A172 (cell line): ENCODE data around the gene GMPR2. TPM values are rescaled to one million over a fixed set of nuclear protein-coding genes. Genes with fewer than 3 reads are reported as not detected.

Source experiments
- DNase-seq: peaks from one replicate; pipeline ENCODE4 v3.0.0-alpha.2; 2015; ENCODE audit warnings: low spot score
- total RNA-seq: library from RNA; depleted of rRNA; stranded (reverse); fragments of >200 nt; shearing (Covaris generic); gene quantifications from 2 replicates; pipeline ENCODE4 v1.2.3, GENCODE V29; 2014

Gene GMPR2
- total RNA-seq, 1 experiment from 2014 or later, result 52.7 TPM

DNA sequence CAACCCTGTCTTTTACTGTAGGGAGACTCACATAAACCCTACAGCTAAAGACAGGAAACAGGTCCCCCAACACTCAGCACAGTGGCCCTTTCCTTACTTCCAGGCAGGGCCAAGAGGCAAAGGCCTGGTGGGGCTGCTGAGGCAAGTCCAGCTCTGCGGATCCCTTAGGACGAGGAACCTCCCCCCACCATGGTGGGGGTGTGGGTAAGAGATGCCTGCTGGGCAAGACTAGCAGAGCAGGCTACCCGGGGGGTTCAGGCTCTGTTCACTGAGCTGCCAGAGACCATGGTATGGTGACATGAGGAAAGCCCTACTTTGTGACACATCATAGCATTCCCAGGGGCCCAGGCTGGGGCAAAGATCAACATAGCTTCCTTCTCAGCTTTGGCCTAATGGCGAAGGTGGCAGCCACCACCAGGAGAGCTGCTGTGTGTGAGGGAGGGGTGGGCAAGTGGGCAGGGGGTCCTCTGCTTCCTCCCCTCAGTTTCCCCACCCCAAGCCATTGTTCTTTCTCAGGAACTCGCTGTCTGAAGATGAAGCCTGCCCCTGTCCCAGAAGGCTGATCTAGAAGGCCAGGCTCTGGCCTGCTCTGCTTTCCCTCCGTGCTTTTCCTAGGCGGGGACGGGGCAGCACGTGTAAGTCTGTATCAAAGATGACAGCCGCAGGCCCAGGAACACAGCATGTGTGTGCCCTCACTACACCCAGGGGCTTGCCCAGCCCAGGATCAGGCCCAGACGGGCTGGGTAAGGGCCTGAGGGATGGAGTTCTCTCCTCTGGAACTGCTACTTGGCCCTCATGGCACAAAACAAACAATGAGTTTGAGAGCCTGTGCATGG is 19.8 kb downstream of the GMPR2 start:
- DNase-seq, result no peak

DNA sequence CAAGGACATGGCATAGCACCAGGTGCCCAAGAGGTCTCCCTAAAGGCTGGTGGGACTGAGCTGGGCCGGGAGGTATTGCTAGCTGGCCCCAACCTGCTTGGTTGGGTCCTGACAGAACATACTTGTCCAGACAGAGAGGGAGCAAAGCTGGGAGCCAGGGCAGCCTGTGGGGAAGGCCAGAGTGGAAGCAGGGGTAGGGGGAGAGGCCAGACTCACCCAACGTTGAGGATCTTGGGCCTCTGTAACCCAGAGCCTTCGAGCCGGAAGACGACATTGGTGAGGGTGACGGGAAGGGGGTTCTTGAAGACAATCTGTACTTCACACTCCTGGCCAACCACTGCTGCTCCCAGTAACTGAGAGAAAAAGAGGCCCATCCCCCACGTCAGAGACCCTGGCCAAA is 21.2 kb downstream of the GMPR2 start:
- DNase-seq, result no peak

DNA sequence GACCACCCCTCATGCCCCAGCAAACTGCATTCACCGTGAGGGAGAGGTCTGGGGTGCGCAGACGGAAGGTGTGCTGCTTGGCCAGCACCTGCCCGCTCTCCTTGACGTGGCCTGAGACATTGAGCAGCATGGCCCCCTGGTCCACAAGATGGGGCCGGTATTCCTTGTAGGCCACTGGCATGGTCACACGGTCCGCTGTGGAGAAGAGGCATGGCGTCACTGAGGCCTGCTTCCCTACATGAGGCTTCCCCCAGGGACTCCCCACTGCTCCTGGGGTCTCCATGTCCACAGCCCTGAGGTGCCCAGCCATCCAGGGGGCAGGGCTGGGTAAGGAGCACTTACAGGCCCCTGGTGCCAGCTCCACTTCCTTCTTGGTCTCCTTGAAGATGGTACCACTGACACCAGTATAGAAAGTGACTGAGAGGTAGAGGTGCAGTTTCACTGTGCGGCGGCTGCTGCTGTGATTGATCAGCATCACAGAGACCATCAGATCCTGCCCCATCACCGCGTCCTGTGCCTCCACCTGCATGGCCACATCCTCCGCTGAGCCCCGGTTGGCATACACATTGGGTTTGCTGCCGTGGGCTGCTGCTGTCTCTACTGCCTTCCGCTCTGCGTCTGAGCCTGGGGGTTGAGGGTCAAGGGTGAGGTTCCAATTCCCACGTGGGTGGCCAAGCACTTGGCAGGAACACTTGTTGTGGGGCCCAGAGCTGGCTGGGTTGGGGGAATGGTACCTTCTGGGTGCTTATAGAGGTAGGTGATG is 22.1 kb downstream of the GMPR2 start:
- DNase-seq, result no peak

DNA sequence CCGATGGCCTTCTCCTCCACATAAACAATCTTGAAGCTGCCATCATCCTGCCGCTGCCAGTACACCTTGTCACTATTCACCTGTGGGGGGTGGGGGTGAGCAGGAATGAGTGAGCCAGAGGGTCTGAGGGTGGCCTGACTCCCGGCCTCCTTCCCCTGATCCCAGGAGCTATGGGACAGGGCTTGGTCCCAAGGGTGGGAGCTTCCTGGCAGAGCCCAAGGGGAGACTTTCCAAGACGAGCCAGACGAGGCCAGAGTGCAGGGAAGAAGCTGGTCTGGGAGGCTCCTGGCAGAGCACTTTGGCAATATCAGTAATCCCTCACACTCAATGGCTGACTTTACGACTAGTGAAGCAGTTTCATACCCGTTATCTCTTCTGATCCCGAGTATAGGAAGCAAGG is 22.7 kb downstream of the GMPR2 start:
- no peak for DNase-seq

DNA sequence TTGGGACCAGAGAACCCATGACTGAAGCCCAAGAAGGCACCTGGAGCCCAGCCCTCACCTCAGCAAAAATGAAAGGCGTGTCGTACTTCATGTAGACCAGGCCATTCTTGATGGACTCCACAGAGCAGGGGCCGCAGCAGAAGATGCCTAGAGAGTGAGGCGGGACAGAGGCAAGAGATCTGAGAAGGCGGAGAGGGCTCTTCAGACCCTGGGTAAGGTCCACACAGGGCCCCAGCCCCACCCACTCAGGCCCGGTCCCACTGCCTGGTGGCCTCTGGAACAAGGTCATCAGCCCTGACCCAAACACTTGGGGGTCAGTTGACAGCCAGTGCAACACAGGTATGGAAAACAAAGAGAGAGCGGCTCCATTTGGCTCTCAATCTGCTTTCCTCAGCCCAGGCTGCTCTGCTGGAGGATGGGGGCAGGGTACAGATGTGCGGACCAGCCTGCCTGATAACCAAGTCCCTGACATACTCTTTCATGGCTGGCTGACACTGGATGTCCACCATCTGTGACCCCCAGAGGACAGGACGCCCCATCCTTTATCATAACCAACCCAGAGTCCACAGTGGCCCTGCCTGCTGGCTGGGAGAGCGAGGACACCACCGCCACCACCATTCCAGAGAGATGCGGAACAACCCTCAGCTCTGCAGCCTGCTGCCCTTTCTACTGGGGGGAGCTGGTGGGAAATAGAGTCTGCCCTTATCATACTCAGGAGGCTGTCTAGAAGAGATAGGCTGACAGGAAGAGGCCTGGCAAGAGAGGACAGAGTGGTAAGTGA is 23.4 kb downstream of the GMPR2 start:
- DNase-seq, result no peak

DNA sequence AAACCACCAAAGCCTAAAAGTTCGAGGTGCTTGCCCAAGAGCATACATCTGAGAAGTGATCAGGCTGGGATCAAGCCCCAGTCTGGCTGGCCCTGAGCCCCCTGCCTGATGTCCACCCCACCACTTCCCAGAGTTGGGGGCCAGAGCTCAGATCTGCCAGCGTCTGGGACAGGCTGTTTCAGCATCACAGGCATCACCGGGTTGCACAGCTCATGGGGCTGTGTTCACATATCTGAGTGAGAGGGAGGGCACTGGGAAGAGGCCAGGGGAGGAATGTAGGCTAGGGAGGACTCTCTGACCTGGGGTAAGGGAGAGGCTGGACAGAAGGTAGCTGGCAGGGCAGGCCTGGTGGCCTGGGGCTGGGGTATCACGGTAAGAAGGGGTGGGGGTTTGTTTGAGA is 24.2 kb downstream of the GMPR2 start:
- DNase-seq, result no peak

DNA sequence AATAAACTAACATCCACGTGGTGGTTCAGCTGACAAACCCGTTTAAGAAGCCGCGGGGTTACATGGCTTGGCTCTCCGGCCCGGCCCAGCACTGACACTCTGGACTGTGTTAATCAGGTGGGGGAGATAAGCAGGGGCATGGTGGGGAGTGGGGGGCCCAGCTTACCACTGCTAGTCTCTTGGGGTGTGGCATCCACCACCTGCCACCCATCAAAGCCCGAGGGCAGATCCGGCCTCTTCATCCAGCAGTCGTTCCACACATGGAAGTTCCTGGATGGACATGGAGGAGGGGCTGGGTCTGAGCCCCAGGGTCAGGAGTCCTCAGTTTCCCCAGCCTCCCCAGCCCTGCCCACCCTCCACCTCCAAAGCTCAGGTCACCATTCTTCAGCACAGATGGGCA is 25.4 kb downstream of the GMPR2 start:
- DNase-seq, result no peak

DNA sequence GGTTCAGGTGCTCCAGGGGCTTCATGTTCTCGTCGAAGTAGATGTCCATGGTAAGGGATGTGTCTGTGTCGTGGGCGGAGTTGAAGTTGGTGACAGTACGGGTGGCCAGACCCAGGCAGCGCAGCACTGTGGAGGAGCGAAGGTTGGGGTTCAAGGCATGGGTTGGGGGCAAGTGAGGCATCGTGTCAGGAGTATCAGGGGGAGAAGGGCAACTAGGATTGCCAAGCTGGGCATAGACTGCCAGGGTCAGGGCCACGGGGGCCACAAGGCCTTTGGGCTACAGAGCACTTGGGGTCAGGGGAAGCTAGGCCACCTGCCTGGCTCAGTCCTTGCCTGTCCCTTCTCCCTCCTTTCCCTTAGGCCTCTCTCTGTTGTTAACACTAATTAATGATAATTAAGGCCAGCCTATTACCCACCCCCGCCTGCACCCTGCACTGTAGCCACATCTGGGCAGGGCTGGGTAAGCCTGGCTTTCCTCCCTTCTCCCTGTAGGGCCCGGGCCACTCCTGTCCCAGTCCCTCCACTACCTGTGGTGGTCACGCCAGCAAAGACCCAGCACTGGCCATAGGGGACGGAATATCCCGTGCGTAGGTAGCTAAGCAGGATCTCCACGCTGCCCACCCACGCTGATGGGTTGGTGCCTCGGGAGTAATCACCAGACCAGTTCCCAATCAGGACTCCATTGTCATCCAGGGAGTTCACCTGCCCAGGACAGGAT is 26.0 kb downstream of the GMPR2 start:
- DNase-seq, result no peak

DNA sequence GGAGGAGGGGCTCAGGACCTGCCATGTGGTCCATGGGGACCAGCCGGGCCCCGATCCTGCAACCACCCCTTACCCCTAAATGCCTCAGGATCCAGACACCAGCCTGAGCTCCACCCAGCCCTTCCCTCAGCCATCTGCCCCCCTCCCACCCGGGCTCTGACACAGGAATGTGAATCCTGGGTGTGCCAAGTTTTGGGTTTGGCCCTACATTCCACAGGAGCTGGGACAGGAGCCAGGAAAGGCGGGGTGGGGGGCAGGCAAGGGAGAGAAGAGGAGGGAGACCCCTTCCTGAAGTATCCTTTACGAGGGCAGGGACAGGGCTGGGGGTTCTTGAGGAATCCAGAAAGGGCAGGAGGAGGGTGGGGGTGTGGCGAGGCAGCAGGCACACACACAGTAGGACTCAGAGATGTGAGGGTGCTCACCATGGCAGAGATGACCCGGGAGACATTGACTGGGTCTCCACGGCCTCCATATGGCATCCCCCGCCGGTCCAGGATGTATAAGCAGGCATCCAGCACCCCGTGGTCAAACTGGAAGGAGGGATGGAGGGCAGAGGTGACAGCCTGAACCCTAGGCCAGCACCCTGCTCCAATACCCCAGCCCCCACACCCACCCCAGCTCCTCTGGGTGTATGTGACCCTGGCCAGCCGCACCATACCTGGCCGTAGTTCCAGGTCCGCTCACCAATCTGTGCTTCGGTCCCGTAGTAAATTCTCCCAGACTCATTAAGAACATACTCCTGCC is 26.7 kb downstream of the GMPR2 start:
- peak; percentile 7 for DNase-seq

DNA sequence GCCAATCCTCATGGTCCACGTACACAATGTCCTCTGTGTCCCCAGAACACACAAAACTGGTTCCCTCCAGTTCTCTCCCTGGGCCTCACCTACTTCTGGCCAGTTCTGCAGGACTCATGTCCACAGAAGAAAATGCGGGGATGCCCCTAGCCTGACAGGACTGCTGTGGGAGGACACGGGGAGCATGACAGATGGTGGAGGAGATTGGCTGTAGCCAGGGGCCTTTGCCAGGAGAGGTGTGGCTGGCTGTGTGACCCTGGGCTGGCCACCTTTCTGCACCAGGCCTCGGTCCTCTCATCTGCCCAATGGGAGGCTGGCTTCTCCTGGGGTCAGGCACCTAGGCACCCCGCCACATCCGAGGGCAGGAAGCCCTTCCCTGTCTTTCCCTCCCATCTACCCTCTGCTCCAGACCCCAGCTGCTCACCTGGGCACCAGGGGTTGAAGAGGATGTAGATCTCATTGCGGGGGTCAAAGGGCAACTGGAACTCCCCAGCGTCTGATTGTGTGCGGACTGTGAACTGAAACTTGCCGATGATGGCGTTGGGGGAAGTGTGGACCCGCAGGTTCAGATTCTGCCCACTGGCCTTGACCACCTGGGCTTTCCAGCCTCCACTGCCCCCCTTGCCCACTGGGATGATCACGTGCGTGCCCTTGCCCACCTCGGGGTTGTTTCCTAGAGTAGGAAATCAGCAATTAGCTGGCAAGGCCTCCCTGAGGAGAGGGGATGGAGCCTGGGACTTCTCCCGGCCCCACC is 27.5 kb downstream of the GMPR2 start:
- no peak for DNase-seq

DNA sequence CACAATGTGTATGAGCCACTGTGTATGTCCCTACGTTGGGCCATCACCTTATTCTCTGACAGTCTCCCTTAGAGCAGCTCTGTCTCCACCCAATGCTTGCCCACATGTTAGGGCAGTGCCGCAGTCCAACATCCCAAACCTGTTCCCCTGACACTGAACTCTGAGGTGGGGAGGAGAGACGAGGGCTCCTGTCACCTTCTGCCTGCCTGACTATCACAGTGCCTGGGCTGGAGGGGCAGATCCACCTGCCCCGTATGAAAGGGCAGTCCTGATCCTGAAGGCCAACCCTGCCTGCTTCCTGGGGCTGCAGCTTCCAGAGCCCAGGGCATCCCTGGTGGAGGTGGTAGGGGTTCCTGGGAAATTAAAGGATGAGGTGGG is 28.0 kb downstream of the GMPR2 start:
- no peak for DNase-seq

DNA sequence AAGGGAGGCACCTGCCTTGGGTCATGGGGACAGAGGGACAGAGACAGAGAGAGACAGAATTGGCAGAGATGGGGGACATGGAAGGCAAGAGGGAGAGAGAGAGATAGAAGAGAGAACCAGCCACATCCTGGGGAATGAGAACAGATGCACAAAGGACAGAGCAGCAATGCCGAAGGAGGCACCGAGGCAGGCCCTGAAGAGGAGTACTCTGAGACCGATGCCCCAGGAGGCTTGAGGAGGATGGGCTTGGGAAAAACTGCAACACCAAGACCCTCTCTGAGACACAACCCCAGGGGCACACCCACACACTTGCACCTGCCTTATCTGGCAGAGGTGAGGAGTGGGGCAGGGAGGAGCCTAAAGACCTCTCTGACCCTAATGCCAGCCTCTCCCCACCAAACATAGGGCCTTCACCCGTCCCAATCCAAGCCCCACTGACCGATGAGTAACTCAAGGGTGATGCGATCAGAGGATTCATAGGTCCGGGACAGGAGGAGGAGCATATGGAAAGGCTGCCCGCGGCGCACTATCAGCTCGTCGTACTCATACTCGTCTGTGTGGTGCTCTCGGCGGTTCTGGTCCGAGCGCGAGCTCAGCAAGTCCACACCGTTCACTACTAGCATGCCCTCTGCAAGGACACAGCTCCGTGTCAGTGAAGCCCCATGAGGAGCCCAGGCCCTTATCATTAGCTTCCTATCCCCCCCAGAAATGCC is 28.7 kb downstream of the GMPR2 start:
- DNase-seq, result no peak

DNA sequence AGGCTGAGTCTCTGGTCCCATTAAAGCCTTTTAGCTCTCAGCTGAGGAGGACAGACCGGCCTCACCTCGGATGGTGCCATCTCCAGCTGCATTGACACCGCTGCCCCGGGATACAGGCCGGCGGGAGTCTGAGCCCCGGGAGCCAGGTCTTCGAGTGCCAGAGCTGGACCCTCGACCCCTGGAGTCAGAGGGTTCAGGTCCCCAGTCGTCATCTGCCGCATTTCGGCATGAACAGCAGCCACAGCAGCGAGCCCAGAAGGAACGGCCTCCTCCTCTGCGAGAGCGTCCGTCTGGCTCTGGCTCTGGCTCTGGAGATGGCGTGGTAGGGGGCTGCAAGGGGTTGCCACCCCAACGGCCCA is 29.2 kb downstream of the GMPR2 start:
- DNase-seq, result no peak

DNA sequence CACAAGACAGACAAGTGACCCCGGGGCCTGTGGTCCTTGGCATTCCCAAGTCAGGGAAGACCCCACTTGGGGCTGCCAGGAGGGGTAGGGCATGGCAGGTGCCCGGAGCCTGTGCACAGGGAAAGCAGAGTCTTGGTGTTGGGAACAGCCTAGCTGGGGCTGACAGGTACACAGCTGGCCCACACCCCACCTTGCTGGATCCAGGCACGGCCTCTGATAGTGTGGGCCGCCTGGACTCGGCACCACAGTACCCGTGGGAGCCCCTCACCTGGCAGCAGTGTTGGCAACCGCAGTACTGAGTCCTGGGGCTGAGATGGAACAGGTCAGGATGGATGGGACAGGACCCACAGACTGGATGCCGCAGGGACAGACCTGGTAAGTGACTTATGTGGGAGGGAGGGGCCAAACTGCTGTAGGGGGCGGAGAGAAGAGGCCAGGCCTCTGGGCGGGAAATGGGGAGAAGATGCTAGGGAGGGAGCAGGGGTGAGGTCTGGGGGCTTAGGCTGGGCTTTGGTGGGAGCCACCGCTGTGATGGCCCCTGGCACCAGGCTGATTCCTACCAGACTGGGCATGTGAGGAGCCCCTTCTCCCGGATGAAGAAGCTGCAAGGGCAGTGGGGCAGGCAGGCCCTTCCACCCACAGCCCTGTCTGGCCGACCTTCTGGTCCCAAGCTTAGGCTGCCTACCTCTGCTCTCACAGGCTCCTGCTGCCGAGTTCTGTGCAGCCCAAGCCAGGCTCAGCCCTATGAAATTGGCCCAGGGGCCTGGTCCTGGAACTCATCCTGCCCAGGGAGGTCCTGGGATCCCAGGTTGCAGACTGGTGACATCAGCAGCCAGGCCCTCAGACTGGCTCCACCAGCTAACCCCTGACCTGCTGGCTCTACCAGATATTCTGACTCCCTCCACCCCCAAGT is 30.3 kb downstream of the GMPR2 start, which contains the start of gene TGM1:
TGM1 (minus strand) TSS at position 357 of the 913 bp plus-strand sequence. CDS start 825 bp downstream, outside the sequence.
- DNase-seq, result no peak

DNA sequence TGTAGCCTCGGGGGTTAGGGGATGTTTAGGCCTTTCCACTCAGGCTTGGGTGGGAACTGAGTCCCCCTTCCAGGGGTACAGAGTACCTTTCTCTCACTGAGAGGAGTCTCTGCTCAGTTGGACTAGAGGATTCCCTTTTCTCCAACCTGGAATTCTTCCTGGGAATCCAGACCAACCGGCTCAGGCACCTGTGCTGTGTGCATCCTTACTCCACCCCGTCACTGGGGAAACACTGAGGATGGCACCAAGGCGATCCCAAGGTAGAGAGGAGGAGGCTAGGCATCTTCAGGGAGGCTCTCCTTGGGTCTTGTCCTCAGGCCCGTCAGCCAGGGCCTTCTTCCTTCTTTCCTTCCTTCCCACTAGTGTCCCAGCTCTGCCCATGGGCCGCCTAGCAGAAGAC is 31.1 kb downstream of the GMPR2 start:
- DNase-seq, result no peak

DNA sequence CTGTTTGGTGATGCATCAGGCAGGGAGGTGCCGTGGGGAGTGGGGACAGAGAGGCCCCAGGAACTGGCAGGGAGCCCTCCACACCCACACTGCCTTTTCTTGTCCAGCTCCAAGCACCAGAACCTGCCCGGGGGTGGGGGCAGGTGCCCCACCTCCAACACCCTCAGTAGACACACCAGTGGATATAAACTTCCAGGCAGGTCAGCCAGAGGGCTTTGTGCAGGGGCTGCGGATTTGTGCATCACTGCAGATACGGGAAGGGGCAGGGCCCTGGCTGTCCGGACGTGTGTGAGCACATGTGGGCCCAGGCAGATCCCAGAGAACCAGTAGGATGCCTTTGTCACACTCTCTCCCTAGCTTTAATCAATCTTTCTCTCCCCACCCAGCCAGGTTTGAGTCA is 31.6 kb downstream of the GMPR2 start:
- no peak for DNase-seq

DNA sequence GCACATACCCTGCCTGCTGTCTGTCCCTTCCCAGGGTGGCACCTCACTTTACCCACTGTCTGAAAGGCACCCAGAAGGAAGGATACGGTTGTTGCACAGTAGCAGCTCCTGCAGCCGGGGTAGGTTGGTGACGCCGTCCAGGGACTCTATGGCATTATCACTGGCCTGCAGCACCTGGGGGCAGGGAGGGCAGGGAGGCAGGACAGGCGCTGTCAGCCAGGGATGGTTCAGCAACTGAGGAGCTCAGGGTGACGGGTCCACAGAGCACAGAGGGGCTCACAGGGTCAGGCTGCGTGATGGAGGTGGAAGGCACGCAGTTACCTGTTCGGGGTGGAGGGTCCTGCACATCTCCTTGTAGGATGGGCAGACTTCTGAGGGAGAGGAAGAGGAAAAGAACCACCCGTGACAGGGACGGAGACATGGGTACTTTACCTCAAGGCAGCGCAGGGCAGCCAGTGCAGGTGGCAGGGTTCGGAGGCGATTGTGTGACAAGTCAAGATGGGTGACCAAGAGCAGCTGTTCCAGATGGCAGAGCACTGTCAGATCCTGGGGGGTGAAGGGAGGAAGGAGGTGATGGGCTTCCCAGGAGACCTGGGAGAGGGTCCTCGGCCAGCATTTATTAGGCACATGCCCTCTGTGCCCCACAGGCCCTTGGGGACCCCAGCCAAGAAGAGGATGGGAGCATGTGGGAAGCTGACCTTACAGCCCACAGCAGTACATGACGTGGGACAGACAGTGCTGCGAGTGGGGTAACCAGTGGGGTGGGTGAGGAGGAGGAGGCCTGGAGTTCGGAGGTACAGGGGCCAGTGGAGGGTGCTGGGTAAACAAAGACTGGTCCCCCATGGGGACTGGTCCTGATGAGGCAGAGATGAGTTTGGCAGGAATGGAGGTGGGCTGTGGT is 33.9 kb downstream of the GMPR2 start:
- no peak for DNase-seq

DNA sequence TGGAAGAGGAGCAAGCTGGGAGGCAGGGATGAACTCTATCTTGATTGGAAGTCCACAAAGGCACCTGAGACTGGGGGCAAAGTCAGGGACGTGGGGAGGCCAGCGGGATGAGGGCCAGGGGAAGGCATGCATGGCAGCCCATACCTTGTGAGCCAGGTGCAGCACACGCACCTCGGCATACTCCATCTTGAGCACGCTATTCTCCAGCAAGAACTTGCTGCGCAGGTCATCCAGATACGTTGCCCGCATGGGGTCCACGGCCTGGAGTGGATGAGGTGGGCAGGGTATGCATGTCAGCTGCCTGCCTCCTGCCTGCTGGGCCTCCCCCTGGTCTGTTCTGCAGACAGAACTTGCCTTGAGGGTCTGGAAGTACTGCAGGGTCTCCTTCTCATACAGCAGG is 34.8 kb downstream of the GMPR2 start:
- no peak for DNase-seq
